Right lobe of liver (tissue), 6 donors: ENCODE measurements around the gene PCID2. TPM values are rescaled to one million over a fixed set of nuclear protein-coding genes. Genes with fewer than 3 reads are reported as not detected.

ENCODE experiments used
- ATAC-seq, 4 donors: fragments of 200-7000 bp; cut with Tn5 transposase; one replicate each; pipeline ENCODE4 v1.9.1; 2020; ENCODE audit warnings: mild to moderate bottlenecking in 4 of 4, moderate library complexity in 4 of 4
- DNase-seq, 3 donors: peaks; one replicate each; pipeline ENCODE4 v3.0.0-alpha.2; 2020
- H3K27ac ChIP-seq, 3 donors: fragments of 200-600 bp; one replicate each; pipeline ENCODE4 v1.8.0; 2022
- H3K27me3 ChIP-seq, 2 donors: fragments of 200-600 bp; one replicate each; pipeline ENCODE4 v1.8.0; 2022
- H3K36me3 ChIP-seq, 4 donors: fragments of 200-600 bp; sonication (generic) in 1 of 4; one replicate each; pipeline versions ENCODE4 v1.5.1 to v1.8.0; 2017 to 2022; ENCODE audit warnings: control low read depth in 1 of 4
- H3K4me1 ChIP-seq, 4 donors: fragments of 200-600 bp; sonication (generic) in 1 of 4; one replicate each; pipeline versions ENCODE4 v1.5.1 to v1.8.0; 2017 to 2022; ENCODE audit warnings: control low read depth in 1 of 4
- H3K4me3 ChIP-seq, 3 donors: fragments of 200-600 bp; one replicate each; pipeline ENCODE4 v1.8.0; 2022
- H3K9me3 ChIP-seq, 4 donors: fragments of 200-600 bp; sonication (generic) in 1 of 4; one replicate each; pipeline versions ENCODE4 v1.5.1 to v1.8.0; 2017 to 2022; ENCODE audit warnings: control low read depth in 1 of 4
- CTCF ChIP-seq, 4 donors: fragments of 200-600 bp in 3 of 4; fragments of 450-650 bp in 1 of 4; IDR thresholded peaks; one replicate each; pipeline versions ENCODE4 v1.5.1 to v1.8.0; 2016 to 2022; ENCODE audit warnings: antibody characterized with exemption in 4 of 4, mild to moderate bottlenecking in 2 of 4
- POLR2A ChIP-seq: fragments of 450-650 bp; IDR thresholded peaks from one replicate; pipeline ENCODE4 v1.6.1; 2017; ENCODE audit warnings: antibody characterized with exemption, mild to moderate bottlenecking
- WGBS: methylation state at CpG from one replicate; pipeline ENCODE4 v1.1.6; 2018; ENCODE audit warnings: low coverage, low lambda C conversion rate; ENCODE audit not compliant: insufficient coverage; ENCODE audit errors: missing lambda C conversion rate; 5-methylcytosine and 5-hydroxymethylcytosine counted together
- intact Hi-C, 2 donors: fragments of 100-400 bp; cut with DNase I; formaldehyde crosslinking; loops; one replicate each; pipeline versions ENCODE4 v1.11.2 to v1.14.1; 2022
- total RNA-seq, 6 experiments: library from RNA; depleted of rRNA in 2 of 6; stranded (reverse); fragments of >200 nt in 2 of 6; fragmentation: NEBNext Ultra II Directional in 3 of 6; extraction: Animal tissue kit (Norgen Biotek cat#: 25700) in 3 of 6; gene quantifications; one replicate each; pipeline versions ENCODE4 v1.1.0 to v1.2.4, GENCODE V29; 2016 to 2023
- donor health status: DM: no; HTN: yes; CAD: no.
- donor health status: DM: no; HTN: no; CAD: no.
- donor health status: DM: no; HTN: no; CAD: no.
- donor health status: DM: no; HTN: yes; CAD: no.
- donor health status: DM: no; HTN: yes; CAD: no.

The PCID2 gene
- total RNA-seq, 6 experiments from 2014 or later: 15.1 to 24.9 (median 19.4) TPM

- ATAC-seq (no peak), DNase-seq (no peak)
- H3K9me3 ChIP-seq: no peaks in the 10 kb centered on the region
- intact Hi-C loops: no loop called here
- peaks cover 0 to 75% (median 23%) of the 10 kb centered on the region in 4 donors for H3K36me3 ChIP-seq
- H3K4me1 ChIP-seq: no peaks in the 10 kb centered on the region
- H3K27ac ChIP-seq: no peak overlapping the region
- TF ChIP-seq CTCF (IDR thresholded peaks at IDR 0.05) (no peak), POLR2A (no peak)
- no peaks in the 10 kb centered on the region for H3K27me3 ChIP-seq
- H3K4me3 ChIP-seq: no peak overlapping the region
- WGBS: 93% methylated on average over 8 of the region's 9 CpGs
These were observed 11.3 kb downstream of the PCID2 start for GRCh38 chr13:113196970-113197737.

GRCh38 chr13:113195360-113195759 lies 13.1 kb downstream of the PCID2 start:
- no peaks in the 10 kb centered on the region for H3K4me1 ChIP-seq
- no peaks in the 10 kb centered on the region for H3K27me3 ChIP-seq
- H3K36me3 ChIP-seq: peaks cover 0 to 92% (median 29%) of the 10 kb centered on the region in 4 donors
- no peaks in the 10 kb centered on the region for H3K9me3 ChIP-seq
- ATAC-seq (no peak), DNase-seq (no peak)
- no peak overlapping the region for H3K4me3 ChIP-seq
- intact Hi-C loops: no loop called here
- 70% methylated on average over 6 of the region's 6 CpGs for WGBS
- TF ChIP-seq CTCF (IDR thresholded peaks at IDR 0.05) (no peak), POLR2A (no peak)
- H3K27ac ChIP-seq: no peak overlapping the region

GRCh38 chr13:113192902-113193301 lies 15.6 kb downstream of the PCID2 start:
- Histone ChIP-seq H3K4me1 (no peaks in the 10 kb centered on the region), H3K9me3 (no peaks in the 10 kb centered on the region), H3K27ac (no peak overlapping the region), H3K36me3 (peaks cover 0 to 80% (median 29%) of the 10 kb centered on the region in 4 donors), H3K27me3 (no peaks in the 10 kb centered on the region), H3K4me3 (no peak overlapping the region)
- WGBS: 100% methylated on average over 1 of the region's 2 CpGs
- DNase-seq: no peak
- TF ChIP-seq CTCF (IDR thresholded peaks at IDR 0.05): no peak
- TF ChIP-seq POLR2A: no peak
- ATAC-seq: peak in 1 of 4 donors; percentile 28
- intact Hi-C loops: no loop called here

DNA sequence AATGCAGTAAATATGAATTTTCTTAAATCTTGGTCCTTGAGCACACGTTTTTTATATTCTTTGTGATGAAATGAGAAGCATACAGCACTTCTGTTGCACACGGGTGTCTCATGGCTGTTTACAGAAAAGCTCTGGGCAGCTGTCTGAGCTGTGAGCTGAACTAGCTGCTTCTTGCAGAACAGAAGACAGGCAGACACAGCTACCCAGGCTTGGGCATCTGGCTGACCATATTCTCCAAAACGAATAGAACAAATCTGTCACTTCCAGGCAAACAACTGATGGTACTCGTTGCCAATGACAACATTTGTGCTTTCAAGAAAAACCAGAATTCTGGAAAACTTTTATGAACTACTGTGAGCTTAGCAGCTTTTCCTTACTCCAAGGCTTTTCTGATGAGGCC lies 16.2 kb downstream of the PCID2 start:
- intact Hi-C loops: no loop called here
- 74% methylated on average over 4 of the region's 4 CpGs for WGBS
- TF ChIP-seq CTCF (IDR thresholded peaks at IDR 0.05): no peak
- TF ChIP-seq POLR2A: no peak
- ATAC-seq: no peak
- Histone ChIP-seq H3K27me3 (no peaks in the 10 kb centered on the region), H3K4me1 (no peaks in the 10 kb centered on the region), H3K36me3 (peaks cover 0 to 74% (median 27%) of the 10 kb centered on the region in 4 donors), H3K4me3 (no peak overlapping the region), H3K9me3 (no peaks in the 10 kb centered on the region), H3K27ac (no peak overlapping the region)
- no peak for DNase-seq
